ENCODE results near the gene PARD3.
"Not testable (repeated sequence)": the region's sequence is repeated elsewhere in the genome, so short reads cannot be mapped to it uniquely, and the experiment has no call there.

PARD3 gene

GRCh38 chr10:34709637-34710390 lies 105.3 kb downstream of the PARD3 start:
- no peak for DNase-seq

- no peak for DNase-seq
Measured at GRCh38 chr10:34707656-34708055, 107.4 kb downstream of the PARD3 start.

GRCh38 chr10:34706992-34707391 lies 108.1 kb downstream of the PARD3 start:
- not testable (repeated sequence) for DNase-seq

- no peak for DNase-seq
Measured at GRCh38 chr10:34706147-34706546, 108.9 kb downstream of the PARD3 start.

GRCh38 chr10:34705563-34705962 lies 109.5 kb downstream of the PARD3 start:
- DNase-seq: no peak

- no peak for DNase-seq
Measured at GRCh38 chr10:34704526-34705184, 110.4 kb downstream of the PARD3 start.

- DNase-seq: no peak
Measured at GRCh38 chr10:34702982-34703381, 112.1 kb downstream of the PARD3 start.

GRCh38 chr10:34702093-34702937 lies 112.8 kb downstream of the PARD3 start:
- no peak for DNase-seq

- no peak for DNase-seq
Measured at GRCh38 chr10:34701194-34701593, 113.9 kb downstream of the PARD3 start.

- DNase-seq: not testable (repeated sequence)
Measured at GRCh38 chr10:34700752-34701151, 114.3 kb downstream of the PARD3 start.

- DNase-seq: no peak
Measured at GRCh38 chr10:34699904-34700517, 115.1 kb downstream of the PARD3 start.

GRCh38 chr10:34698979-34699378 lies 116.1 kb downstream of the PARD3 start:
- no peak for DNase-seq

- no peak for DNase-seq
Measured at GRCh38 chr10:34698248-34698831, 116.8 kb downstream of the PARD3 start.

GRCh38 chr10:34697351-34698247 lies 117.5 kb downstream of the PARD3 start:
- no peak for DNase-seq

GRCh38 chr10:34696423-34696822 lies 118.7 kb downstream of the PARD3 start:
- DNase-seq: no peak

- DNase-seq: no peak
Measured at GRCh38 chr10:34690383-34691049, 124.6 kb downstream of the PARD3 start.

- no peak for DNase-seq
Measured at GRCh38 chr10:34689053-34689452, 126.0 kb downstream of the PARD3 start.

- no peak for DNase-seq
Measured at GRCh38 chr10:34687434-34688210, 127.5 kb downstream of the PARD3 start.

- DNase-seq: no peak
Measured at GRCh38 chr10:34682580-34682979, 132.5 kb downstream of the PARD3 start.

- no peak for DNase-seq
Measured at GRCh38 chr10:34681933-34682332, 133.2 kb downstream of the PARD3 start.

All from right hindlimb (tissue), 1 donor.